ENCODE results near the gene CAPN7.

CAPN7 gene

GRCh38 chr3:15301761-15302160 lies 95.7 kb downstream of the CAPN7 start:
- DNase-seq, result no peak

Measured in DMS79 treated with DMSO at 0.1 percent for 48 hours (cell line).